VCaP (cell line): Measurements from ENCODE around the gene RASL10A.

ENCODE experiments used
- H3K27ac ChIP-seq: fragments of 450-650 bp; 2 replicates; pipeline ENCODE4 v1.5.1; 2017
- TF ChIP-seq, protein P1 (sequence below): fragments of 450-650 bp; conservative IDR thresholded peaks from 2 replicates; pipeline ENCODE4 v1.5.1; 2017; ENCODE audit warnings: mild to moderate bottlenecking, moderate library complexity

The RASL10A gene

DNA sequence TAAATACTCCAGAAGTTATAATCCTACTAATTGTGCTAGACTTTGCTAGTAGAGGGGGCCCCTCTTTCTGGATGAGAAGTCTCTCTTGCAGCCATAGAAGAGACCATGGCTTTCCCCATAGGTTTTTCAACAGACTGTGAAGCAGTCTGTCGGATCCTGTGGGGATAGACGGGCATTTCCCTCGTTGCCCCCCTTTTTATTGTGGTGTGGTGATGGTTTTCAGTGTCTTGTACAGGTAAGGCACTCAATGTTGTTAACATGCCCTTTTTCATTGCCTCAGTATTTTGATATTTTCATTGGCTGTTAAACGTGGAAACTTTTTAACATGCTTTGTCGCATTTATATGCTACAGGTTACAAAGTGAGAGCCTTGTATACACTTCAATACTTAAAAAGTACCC, 25.4 kb downstream of the RASL10A start:
- TF ChIP-seq, protein P1, sequence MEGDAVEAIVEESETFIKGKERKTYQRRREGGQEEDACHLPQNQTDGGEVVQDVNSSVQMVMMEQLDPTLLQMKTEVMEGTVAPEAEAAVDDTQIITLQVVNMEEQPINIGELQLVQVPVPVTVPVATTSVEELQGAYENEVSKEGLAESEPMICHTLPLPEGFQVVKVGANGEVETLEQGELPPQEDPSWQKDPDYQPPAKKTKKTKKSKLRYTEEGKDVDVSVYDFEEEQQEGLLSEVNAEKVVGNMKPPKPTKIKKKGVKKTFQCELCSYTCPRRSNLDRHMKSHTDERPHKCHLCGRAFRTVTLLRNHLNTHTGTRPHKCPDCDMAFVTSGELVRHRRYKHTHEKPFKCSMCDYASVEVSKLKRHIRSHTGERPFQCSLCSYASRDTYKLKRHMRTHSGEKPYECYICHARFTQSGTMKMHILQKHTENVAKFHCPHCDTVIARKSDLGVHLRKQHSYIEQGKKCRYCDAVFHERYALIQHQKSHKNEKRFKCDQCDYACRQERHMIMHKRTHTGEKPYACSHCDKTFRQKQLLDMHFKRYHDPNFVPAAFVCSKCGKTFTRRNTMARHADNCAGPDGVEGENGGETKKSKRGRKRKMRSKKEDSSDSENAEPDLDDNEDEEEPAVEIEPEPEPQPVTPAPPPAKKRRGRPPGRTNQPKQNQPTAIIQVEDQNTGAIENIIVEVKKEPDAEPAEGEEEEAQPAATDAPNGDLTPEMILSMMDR, result no peak
- peak overlapping the region; percentile 12; the same call in 1 of the 2 replicates for H3K27ac ChIP-seq

DNA sequence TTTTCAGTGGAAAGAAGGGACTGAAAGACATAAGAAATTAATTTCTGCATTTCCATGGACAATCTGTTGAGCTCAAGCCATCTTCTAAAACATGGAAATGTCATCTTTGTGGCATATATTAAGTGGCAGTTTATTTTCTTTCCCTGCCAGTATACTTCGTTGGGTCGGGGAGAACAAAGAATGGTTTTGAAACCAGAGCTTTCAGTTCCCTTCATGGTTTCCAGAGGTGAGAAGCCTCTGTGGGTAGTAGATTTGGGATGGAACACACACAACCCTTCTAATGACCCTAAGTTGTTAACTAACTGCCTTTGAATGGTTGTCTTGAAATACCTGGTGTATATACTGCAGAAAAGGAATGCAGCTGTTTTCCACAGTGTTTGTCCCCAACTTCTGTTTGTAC, 26.7 kb downstream of the RASL10A start:
- no peak overlapping the region; the same call in 1 of the 2 replicates for H3K27ac ChIP-seq
- TF ChIP-seq, protein P1, result no peak

DNA sequence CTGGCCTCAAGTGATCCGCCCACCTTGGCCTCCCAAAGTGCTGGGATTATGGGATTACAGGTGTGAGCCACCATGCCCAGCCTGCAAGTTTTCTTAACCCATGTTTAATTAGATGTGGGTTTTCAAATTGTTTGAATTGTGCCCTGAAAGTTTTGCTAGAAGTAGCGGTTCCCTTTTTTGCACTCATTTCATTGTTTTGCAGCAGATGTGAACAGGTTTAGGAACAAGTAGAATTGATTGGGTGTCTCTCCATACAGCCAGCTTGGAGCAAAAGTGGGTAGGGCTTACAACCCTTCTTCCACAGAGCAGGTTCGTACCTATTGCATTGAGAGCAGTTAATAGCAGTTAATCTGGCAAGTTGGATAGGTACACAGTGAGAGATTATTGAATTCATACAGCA, 31.3 kb downstream of the RASL10A start:
- TF ChIP-seq, protein P1, result no peak
- H3K27ac ChIP-seq, result no peak overlapping the region

DNA sequence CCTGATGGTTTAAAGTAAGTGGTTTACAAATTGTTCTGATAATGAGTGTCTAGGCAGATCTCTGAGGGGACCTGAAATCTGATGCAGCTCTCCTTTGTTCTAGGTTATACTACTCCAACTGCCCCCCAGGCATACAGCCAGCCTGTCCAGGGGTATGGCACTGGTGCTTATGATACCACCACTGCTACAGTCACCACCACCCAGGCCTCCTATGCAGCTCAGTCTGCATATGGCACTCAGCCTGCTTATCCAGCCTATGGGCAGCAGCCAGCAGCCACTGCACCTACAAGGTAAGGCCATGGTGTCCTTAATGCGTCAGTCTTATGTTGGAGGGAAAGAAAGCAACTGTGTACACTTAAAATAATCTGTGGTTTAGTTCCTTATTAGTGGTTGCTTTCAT, 37.6 kb downstream of the RASL10A start:
- TF ChIP-seq, protein P1, result no peak
- H3K27ac ChIP-seq, result peak overlapping the region; percentile 11; the same call in 1 of the 2 replicates

DNA sequence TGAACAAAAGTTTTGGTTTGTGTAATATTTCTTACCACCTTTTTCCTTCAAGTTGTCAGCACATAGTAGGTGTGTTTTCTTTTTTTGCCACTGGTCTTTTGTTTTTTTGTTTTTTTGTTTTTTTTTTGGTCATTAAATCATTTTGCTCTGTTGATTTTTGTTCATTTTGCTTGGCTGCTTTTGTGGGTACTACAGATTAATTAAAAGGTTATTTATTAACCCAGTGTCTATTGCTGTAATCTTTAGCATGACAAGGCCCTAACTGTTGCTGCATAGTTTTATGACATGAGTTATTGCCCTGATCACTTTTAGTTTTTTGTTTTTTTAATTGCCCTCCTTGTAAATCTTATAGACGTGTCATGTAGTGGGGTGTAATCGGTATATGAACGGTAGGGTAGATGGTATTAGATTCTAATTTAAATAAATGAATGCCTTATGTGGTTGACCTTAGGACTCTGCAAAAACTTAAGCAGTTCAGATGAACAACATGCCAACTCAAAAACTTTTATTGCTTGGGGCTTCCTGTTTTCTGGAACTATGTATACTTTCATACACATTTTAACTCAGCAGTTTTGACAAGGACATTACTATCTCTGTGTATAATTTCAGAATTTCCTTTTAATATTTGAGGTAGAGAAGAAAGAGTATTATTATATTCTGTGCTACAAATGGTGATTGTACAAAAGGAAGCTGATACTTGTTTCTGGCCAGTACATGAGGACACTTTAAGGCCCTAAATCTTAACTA, 39.5 kb downstream of the RASL10A start:
- TF ChIP-seq, protein P1, result no peak
- peak overlapping the region; percentile 60 for H3K27ac ChIP-seq

DNA sequence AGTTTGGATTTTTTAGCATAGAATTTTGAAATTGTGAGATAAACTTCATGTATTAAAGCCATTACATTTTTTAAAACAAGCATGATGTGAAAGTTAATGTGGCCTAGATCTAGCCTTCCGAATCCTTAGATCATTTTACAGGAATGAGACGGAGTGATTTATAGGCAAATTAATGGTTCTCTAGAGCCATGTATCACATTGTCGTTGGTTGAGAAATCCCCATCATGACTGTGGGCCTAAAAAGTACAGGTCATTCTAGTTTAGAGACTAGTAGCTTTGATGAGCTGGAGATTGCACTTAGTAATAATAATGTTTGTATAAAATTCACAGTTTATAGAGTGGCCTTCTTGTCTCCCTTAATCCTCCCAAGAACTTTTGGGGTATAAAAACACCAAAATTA, 40.3 kb downstream of the RASL10A start:
- H3K27ac ChIP-seq, result peak overlapping the region; percentile 60

DNA sequence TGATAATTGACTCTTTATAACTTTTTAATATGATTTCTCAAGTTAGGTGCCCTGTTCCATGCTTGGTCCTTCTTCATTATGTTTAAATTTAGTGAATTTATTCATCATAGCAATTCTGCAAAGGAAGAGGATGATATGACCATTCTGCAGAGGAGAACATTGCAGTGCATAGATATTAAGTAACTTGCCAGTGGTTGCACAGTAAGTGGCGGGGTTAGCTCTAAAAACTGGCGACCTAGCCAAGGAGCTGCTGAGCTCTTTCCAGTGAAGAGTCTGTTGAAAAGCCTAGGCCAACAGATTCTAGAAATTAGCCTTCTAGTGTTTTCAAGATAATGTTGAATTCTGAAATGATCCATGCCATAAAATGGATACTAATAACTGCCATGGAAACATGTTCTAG, 42.9 kb downstream of the RASL10A start:
- no peak overlapping the region for H3K27ac ChIP-seq
- TF ChIP-seq, protein P1, result no peak

More for the DNA sequence above, 40.3 kb downstream of the RASL10A start:
- TF ChIP-seq, protein P1, result no peak
